Stimulated activated naive B cell treated with anti-CD40 and anti-IgM and Interleukin-4, amounts not matched to agents 10 μg/mL and 1 μg/mL and 100 μg/mL, for 72 hours (primary cell): ENCODE results near the gene SCAF11.
"Not testable (repeated sequence)": the region's sequence is repeated elsewhere in the genome, so short reads cannot be mapped to it uniquely, and the experiment has no call there.

Experiments used
- ATAC-seq, 2 donors: fragments of 150-1000 bp; cut with Tn5 transposase; replicated peaks; 2 replicates each; pipeline ENCODE4 v1.10.0; 2021; ENCODE audit warnings: moderate library complexity in 1 of 2
- DNase-seq: peaks from one replicate; pipeline ENCODE4 v3.0.0; 2021
- H3K27ac Mint-ChIP-seq: one replicate; pipeline ENCODE4 v1.8.0; 2022; ENCODE audit warnings: mild to moderate bottlenecking, mixed read lengths
- H3K27me3 Mint-ChIP-seq, 2 donors: one replicate each; pipeline ENCODE4 v1.8.0; 2022; ENCODE audit warnings: mixed read lengths in 2 of 2
- H3K36me3 Mint-ChIP-seq, 2 donors: one replicate each; pipeline ENCODE4 v1.8.0; 2022; ENCODE audit warnings: mixed read lengths in 2 of 2, mild to moderate bottlenecking in 1 of 2
- H3K4me1 Mint-ChIP-seq, 2 donors: one replicate each; pipeline ENCODE4 v1.8.0; 2022; ENCODE audit warnings: mixed read lengths in 2 of 2, mild to moderate bottlenecking in 1 of 2
- H3K4me3 Mint-ChIP-seq, 2 donors: one replicate each; pipeline ENCODE4 v1.8.0; 2022; ENCODE audit warnings: mild to moderate bottlenecking in 2 of 2, mixed read lengths in 2 of 2, moderate library complexity in 1 of 2
- H3K9me3 Mint-ChIP-seq, 2 donors: one replicate each; pipeline ENCODE4 v1.8.0; 2022; ENCODE audit warnings: mixed read lengths in 2 of 2, mild to moderate bottlenecking in 1 of 2

SCAF11 gene

GRCh38 chr12:45990468-45991283 lies at the start of gene SCAF11:
Gene SCAF11 (minus strand): TSS chr12:45990574. CDS start chr12:45964167, 26,407 bp downstream.
- peaks cover 25 to 29% of the 10 kb centered on the region in 2 donors for H3K36me3 Mint-ChIP-seq
- peak within 1 kb of the TSS; percentile 100 for H3K27ac Mint-ChIP-seq
- ATAC-seq = peak; percentile 81 to 85

GRCh38 chr12:46037066-46037465 lies 46.7 kb upstream of the SCAF11 start:
- not testable (repeated sequence) for H3K4me3 Mint-ChIP-seq, H3K27ac Mint-ChIP-seq, H3K9me3 Mint-ChIP-seq, H3K36me3 Mint-ChIP-seq, ATAC-seq, H3K4me1 Mint-ChIP-seq, DNase-seq
- peaks cover 19 to 22% of the 10 kb centered on the region in 2 donors for H3K27me3 Mint-ChIP-seq

More at GRCh38 chr12:45990468-45991283, at the start of gene SCAF11:
- Mint-ChIP-seq H3K27me3 (no peaks in the 10 kb centered on the region), H3K4me1 (peaks cover 31 to 35% of the 10 kb centered on the region in 2 donors), H3K4me3 (peak within 1 kb of the TSS; percentile 89 to 100), H3K9me3 (peaks cover 7 to 8% of the 10 kb centered on the region in 2 donors)
- peak; percentile 100 for DNase-seq

GRCh38 chr12:46027172-46027571 lies 36.8 kb upstream of the SCAF11 start:
- Mint-ChIP-seq H3K4me1 (no peaks in the 10 kb centered on the region), H3K36me3 (peaks cover 15 to 27% of the 10 kb centered on the region in 2 donors), H3K27me3 (peaks cover 8 to 12% of the 10 kb centered on the region in 2 donors), H3K4me3 (no peak overlapping the region), H3K27ac (no peak overlapping the region), H3K9me3 (peaks cover 28 to 44% of the 10 kb centered on the region in 2 donors)
- DNase-seq (no peak), ATAC-seq (no peak)

GRCh38 chr12:46024099-46024498 lies 33.7 kb upstream of the SCAF11 start:
- DNase-seq = no peak
- Mint-ChIP-seq H3K27ac (no peak overlapping the region), H3K36me3 (peaks cover 17 to 36% of the 10 kb centered on the region in 2 donors), H3K4me3 (no peak overlapping the region), H3K9me3 (peaks cover 45 to 49% of the 10 kb centered on the region in 2 donors), H3K27me3 (peaks cover 18 to 20% of the 10 kb centered on the region in 2 donors), H3K4me1 (no peaks in the 10 kb centered on the region)
- no peak for ATAC-seq

- Mint-ChIP-seq H3K9me3 (peaks cover 35 to 36% of the 10 kb centered on the region in 2 donors), H3K36me3 (peaks cover 11 to 25% of the 10 kb centered on the region in 2 donors)
Observed at GRCh38 chr12:46020768-46021167, 30.4 kb upstream of the SCAF11 start.

GRCh38 chr12:46018712-46019111 lies 28.3 kb upstream of the SCAF11 start:
- H3K36me3 Mint-ChIP-seq = peaks cover 7 to 15% of the 10 kb centered on the region in 2 donors
- H3K4me3 Mint-ChIP-seq, ATAC-seq, H3K27ac Mint-ChIP-seq, H3K4me1 Mint-ChIP-seq, DNase-seq: not testable (repeated sequence)
- H3K9me3 Mint-ChIP-seq = peaks cover 21 to 27% of the 10 kb centered on the region in 2 donors
- H3K27me3 Mint-ChIP-seq = peaks cover 13 to 20% of the 10 kb centered on the region in 2 donors

More at GRCh38 chr12:46020768-46021167, 30.4 kb upstream of the SCAF11 start:
- Mint-ChIP-seq H3K4me1 (no peaks in the 10 kb centered on the region), H3K27me3 (peaks cover 20 to 21% of the 10 kb centered on the region in 2 donors), H3K27ac (no peak overlapping the region), H3K4me3 (no peak overlapping the region)
- ATAC-seq (no peak), DNase-seq (no peak)

GRCh38 chr12:46017866-46018375 lies 27.5 kb upstream of the SCAF11 start:
- H3K4me1 Mint-ChIP-seq, ATAC-seq, H3K4me3 Mint-ChIP-seq, DNase-seq, H3K27ac Mint-ChIP-seq: not testable (repeated sequence)
- Mint-ChIP-seq H3K36me3 (peaks cover 7 to 15% of the 10 kb centered on the region in 2 donors), H3K9me3 (peaks cover 18 to 22% of the 10 kb centered on the region in 2 donors), H3K27me3 (peaks cover 13 to 15% of the 10 kb centered on the region in 2 donors)

- no peak for ATAC-seq
- no peak overlapping the region for H3K4me3 Mint-ChIP-seq
- H3K9me3 Mint-ChIP-seq = no peaks in the 10 kb centered on the region
Observed at GRCh38 chr12:46005823-46006222, 15.4 kb upstream of the SCAF11 start.

GRCh38 chr12:46005151-46005797 lies 14.9 kb upstream of the SCAF11 start:
- ATAC-seq (no peak), DNase-seq (no peak)
- Mint-ChIP-seq H3K4me1 (no peaks in the 10 kb centered on the region), H3K36me3 (no peaks in the 10 kb centered on the region), H3K9me3 (no peaks in the 10 kb centered on the region), H3K4me3 (no peak overlapping the region), H3K27ac (no peak overlapping the region), H3K27me3 (no peaks in the 10 kb centered on the region)

More at GRCh38 chr12:46005823-46006222, 15.4 kb upstream of the SCAF11 start:
- Mint-ChIP-seq H3K27ac (no peak overlapping the region), H3K27me3 (no peaks in the 10 kb centered on the region), H3K36me3 (no peaks in the 10 kb centered on the region), H3K4me1 (no peaks in the 10 kb centered on the region)
- no peak for DNase-seq

- H3K4me1 Mint-ChIP-seq = no peaks in the 10 kb centered on the region
- H3K36me3 Mint-ChIP-seq = peaks cover 0 to 2% of the 10 kb centered on the region in 2 donors
- DNase-seq (no peak), ATAC-seq (no peak)
- H3K27ac Mint-ChIP-seq = no peak overlapping the region
- H3K27me3 Mint-ChIP-seq = no peaks in the 10 kb centered on the region
- no peaks in the 10 kb centered on the region for H3K9me3 Mint-ChIP-seq
- no peak overlapping the region for H3K4me3 Mint-ChIP-seq
Observed at GRCh38 chr12:46004715-46005114, 14.3 kb upstream of the SCAF11 start.

GRCh38 chr12:46000076-46000475 lies 9.7 kb upstream of the SCAF11 start:
- not testable (repeated sequence) for H3K36me3 Mint-ChIP-seq

GRCh38 chr12:45994736-45995135 lies 4.4 kb upstream of the SCAF11 start:
- Mint-ChIP-seq H3K27ac (no peak overlapping the region), H3K9me3 (no peaks in the 10 kb centered on the region), H3K36me3 (peaks cover 5 to 9% of the 10 kb centered on the region in 2 donors), H3K4me1 (peaks cover 5 to 9% of the 10 kb centered on the region in 2 donors), H3K27me3 (no peaks in the 10 kb centered on the region), H3K4me3 (no peak overlapping the region)
- DNase-seq = no peak
- no peak for ATAC-seq

More at GRCh38 chr12:46000076-46000475, 9.7 kb upstream of the SCAF11 start:
- ATAC-seq, H3K27me3 Mint-ChIP-seq, H3K4me3 Mint-ChIP-seq, H3K9me3 Mint-ChIP-seq, H3K27ac Mint-ChIP-seq, H3K4me1 Mint-ChIP-seq, DNase-seq: not testable (repeated sequence)

GRCh38 chr12:45991284-45992249 lies 1.2 kb upstream of the SCAF11 start:
- H3K36me3 Mint-ChIP-seq = peaks cover 16 to 20% of the 10 kb centered on the region in 2 donors
- peak; percentile 13 to 16 for ATAC-seq
- peak; percentile 56 for DNase-seq
- H3K27ac Mint-ChIP-seq = peak overlapping the region; percentile 100
- peaks cover 2% of the 10 kb centered on the region in 2 donors for H3K9me3 Mint-ChIP-seq
- H3K4me3 Mint-ChIP-seq = peak overlapping the region; percentile 89 to 100
- no peaks in the 10 kb centered on the region for H3K27me3 Mint-ChIP-seq
- peaks cover 23 to 26% of the 10 kb centered on the region in 2 donors for H3K4me1 Mint-ChIP-seq
